Right atrium auricular region (tissue), 2 donors: ENCODE results near the gene DCP1B. TPM values are rescaled to one million over a fixed set of nuclear protein-coding genes. Genes with fewer than 3 reads are reported as not detected.

ENCODE experiments used
- DNase-seq: peaks from one replicate; pipeline ENCODE4 v3.0.0-alpha.2; 2019; ENCODE audit warnings: low spot score
- H3K27ac ChIP-seq, 2 donors: fragments of 200-600 bp; sonication (generic); 1 replicate in 1 of 2; 2 replicates in 1 of 2; pipeline ENCODE4 v1.5.1; 2016 to 2019
- H3K27me3 ChIP-seq, 2 donors: fragments of 200-600 bp; sonication (generic); one replicate each; pipeline versions ENCODE4 v1.5.1 to v1.6.0; 2017 to 2019
- H3K36me3 ChIP-seq: fragments of 200-600 bp; sonication (generic); one replicate; pipeline ENCODE4 v1.5.1; 2016
- H3K4me1 ChIP-seq, 2 donors: fragments of 200-600 bp; sonication (generic); one replicate each; pipeline versions ENCODE4 v1.5.1 to v1.6.0; 2017 to 2019
- H3K4me3 ChIP-seq, 2 donors: fragments of 200-600 bp; sonication (generic); 1 replicate in 1 of 2; 2 replicates in 1 of 2; pipeline ENCODE4 v1.5.1; 2017 to 2019; ENCODE audit warnings: mild to moderate bottlenecking in 1 of 2, moderate library complexity in 1 of 2
- H3K9me3 ChIP-seq, 2 donors: fragments of 200-600 bp; sonication (generic); one replicate each; pipeline ENCODE4 v1.5.1; 2019
- total RNA-seq, 2 donors: library from RNA; depleted of rRNA; stranded (reverse); fragments of >200 nt; gene quantifications; one replicate each; pipeline ENCODE4 v1.1.0, GENCODE V29; 2016
- TF ChIP-seq, protein P1 (sequence below), 2 donors: fragments of 200-600 bp; sonication (generic); IDR thresholded peaks; one replicate each; pipeline ENCODE4 v1.5.1; 2019; ENCODE audit warnings: antibody characterized with exemption in 2 of 2

DCP1B gene
- total RNA-seq = 1 to 10 TPM; 5.8 to 6.2 TPM

DNA sequence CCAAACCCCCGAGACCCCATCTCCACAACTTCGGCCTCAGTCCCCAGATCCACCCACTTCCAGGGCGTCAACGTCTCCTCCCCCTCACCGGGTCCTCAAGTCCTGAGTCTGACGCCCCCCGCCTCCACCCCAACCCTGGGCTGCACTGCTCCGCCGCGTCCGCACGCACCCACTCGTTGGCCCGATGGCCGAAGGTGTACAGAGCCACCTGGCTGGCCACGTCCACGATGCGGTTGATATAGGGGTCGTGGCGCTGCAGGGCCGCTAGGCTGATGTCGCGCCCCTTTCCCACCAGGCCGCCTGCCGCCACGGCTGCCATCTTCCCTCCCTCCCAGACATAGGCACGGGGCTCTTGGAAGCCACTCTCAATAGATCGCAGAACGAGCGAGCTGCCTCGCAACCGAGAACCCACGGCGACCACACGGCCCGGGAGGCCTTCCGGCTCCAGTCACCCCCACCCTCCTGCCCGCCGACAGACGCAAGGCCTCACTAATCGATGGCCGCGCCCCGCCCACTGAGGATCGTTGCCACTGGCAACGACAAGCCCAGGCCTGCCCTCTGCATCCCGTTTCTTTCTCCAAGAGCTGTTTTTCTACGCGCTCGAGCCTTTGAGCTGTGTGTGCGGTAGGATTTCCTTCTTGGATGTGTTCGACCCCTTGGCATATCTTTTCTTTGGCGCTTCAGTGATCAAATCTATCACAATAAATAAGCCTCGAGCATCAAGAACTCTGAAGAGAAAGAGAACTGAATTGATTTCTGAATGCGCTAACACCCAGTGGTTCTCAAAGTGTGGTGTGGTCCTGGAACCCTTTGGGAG, at the start of gene DCP1B:
DCP1B (minus strand) TSS at position 345 of the 817 bp plus-strand sequence; CDS start at position 319, 26 bp downstream.
- H3K9me3 ChIP-seq = no peaks in the 10 kb centered on the region
- peaks cover 0 to 20% of the 10 kb centered on the region in 2 donors for H3K4me1 ChIP-seq
- peak; percentile 96 for DNase-seq
- TF ChIP-seq, protein P1, sequence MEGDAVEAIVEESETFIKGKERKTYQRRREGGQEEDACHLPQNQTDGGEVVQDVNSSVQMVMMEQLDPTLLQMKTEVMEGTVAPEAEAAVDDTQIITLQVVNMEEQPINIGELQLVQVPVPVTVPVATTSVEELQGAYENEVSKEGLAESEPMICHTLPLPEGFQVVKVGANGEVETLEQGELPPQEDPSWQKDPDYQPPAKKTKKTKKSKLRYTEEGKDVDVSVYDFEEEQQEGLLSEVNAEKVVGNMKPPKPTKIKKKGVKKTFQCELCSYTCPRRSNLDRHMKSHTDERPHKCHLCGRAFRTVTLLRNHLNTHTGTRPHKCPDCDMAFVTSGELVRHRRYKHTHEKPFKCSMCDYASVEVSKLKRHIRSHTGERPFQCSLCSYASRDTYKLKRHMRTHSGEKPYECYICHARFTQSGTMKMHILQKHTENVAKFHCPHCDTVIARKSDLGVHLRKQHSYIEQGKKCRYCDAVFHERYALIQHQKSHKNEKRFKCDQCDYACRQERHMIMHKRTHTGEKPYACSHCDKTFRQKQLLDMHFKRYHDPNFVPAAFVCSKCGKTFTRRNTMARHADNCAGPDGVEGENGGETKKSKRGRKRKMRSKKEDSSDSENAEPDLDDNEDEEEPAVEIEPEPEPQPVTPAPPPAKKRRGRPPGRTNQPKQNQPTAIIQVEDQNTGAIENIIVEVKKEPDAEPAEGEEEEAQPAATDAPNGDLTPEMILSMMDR (IDR thresholded peaks at IDR 0.05) = peak in 1 of 2 donors; percentile 30
- no peaks in the 10 kb centered on the region for H3K27me3 ChIP-seq
- H3K27ac ChIP-seq = peak within 1 kb of the TSS; percentile 87 to 94
- H3K36me3 ChIP-seq = no peaks in the 10 kb centered on the region
- H3K4me3 ChIP-seq = peak within 1 kb of the TSS; percentile 78 to 95

DNA sequence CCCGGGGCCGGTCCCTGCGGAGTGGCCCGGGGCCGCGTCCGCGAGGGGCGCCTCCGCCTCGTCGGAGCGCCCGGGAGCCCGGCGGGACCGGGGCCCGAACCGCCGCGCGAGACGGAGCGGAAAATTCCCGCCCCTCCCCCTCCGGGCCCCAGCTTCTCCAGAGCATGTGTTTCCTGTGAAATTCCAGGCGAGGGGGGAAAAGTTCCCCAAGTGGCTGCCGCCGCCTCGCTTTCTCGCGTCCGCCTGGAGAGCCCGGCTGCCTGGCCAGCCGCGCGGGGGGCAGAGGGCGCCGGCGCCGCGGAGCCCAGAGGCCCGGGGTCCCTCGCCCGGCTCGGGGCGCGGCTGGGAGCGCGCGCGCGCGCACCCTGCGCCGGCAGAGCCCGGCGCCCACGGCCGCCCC, 49.4 kb upstream of the DCP1B start:
- DNase-seq = no peak
- Histone ChIP-seq H3K4me3 (peak overlapping the region; percentile 55 to 71), H3K27ac (peak overlapping the region; percentile 86 to 87), H3K27me3 (no peaks in the 10 kb centered on the region), H3K9me3 (no peaks in the 10 kb centered on the region), H3K36me3 (peaks cover 17% of the 10 kb centered on the region), H3K4me1 (peaks cover 0 to 33% of the 10 kb centered on the region in 2 donors)
- TF ChIP-seq, protein P1 (IDR thresholded peaks at IDR 0.05) = no peak

DNA sequence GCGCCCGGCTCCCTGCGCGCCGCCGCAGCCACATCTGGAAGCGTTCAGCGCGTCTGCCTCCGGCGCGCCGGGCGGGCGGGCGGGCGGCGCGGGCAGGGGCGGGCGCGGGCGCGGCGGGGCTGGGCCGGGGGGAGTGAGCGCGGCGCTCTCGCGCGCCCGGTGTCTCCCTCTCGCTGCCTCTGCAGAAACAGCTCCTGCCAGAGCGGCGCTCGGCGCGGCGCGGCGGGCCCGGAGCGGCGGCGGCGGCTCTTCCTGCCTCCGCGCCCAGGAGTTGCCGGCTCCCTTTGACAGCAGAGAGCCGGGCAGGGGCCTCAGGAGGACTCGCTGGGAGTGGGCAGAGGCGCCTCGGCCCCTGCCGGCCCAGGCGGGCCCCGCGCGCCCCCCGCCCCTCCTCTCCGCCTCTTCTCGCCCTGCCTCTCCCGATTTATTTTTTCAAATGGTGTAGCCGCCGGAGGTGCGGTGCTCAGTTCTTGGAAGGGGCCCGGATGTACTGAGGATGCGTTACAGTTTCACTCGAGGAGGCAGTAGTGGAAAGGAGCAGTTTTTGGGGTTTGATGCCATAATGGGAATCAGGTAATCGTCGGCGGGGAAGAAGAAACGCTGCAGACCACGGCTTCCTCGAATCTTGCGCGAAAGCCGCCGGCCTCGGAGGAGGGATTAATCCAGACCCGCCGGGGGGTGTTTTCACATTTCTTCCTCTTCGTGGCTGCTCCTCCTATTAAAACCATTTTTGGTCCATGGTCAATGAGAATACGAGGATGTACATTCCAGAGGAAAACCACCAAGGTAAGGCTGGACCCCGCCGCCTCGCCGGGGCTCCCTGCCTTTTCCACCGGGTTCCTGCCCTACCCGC, 48.8 kb upstream of the DCP1B start, which contains the start of gene CACNA1C:
CACNA1C (plus strand) TSS at position 162 of the 853 bp plus-strand sequence; CDS start at position 738, 576 bp downstream.
- peak within 1 kb of the TSS; percentile 55 to 71 for H3K4me3 ChIP-seq
- H3K27me3 ChIP-seq = no peaks in the 10 kb centered on the region

DNA sequence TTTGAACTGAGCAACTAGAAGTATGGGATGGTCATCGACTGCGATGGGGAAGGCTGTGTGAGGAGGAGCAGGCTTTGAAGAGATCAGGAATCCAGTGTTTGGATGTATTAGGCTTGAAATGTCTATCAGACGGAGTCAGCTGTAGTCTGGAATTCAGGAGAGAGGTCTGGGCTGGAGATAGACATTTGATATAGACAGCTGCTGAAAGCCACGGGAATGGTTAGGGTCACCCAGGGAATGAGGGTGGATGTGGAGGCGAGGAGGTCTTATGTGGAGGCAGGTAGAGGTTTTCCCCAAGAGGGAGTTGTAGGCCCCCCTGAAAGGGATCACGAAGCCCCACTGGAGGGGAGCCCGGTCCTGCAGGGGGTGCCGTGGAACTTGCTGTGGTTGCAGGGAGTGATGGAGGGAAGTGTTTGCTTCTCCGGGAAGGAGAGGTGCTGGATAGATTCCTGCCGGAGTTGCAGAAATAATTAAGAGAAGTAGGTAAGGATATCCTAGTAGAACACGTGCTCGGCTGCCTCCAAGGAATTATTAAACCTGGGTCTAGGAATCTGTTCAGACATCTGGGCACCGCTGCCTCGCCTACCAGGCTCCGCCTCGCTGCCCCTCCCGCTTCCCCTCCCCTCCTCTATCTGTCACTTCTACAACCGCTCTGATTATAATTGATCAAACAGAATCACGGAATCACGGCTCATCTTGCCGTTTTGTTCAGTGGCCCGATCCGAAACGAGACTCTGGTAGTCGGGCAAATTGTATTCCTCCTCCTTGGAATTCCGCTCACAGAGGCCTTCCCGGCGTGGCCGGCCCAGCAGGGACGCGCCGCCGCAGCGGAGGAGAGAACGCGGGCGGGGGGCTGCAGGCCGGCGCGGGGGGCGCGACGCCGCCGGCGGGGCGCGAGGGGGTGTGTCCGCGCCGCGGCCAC, 47.7 kb upstream of the DCP1B start:
- TF ChIP-seq, protein P1 (IDR thresholded peaks at IDR 0.05) = peak in 1 of 2 donors; percentile 3
- no peak for DNase-seq
- Histone ChIP-seq H3K4me1 (peaks cover 0 to 20% of the 10 kb centered on the region in 2 donors), H3K9me3 (no peaks in the 10 kb centered on the region), H3K27ac (peak overlapping the region; percentile 47 to 48), H3K27me3 (no peaks in the 10 kb centered on the region), H3K36me3 (peaks cover 30% of the 10 kb centered on the region), H3K4me3 (peak overlapping the region; percentile 32 to 71)

More for the DNA sequence above, 48.8 kb upstream of the DCP1B start, which contains the start of gene CACNA1C:
- peak within 1 kb of the TSS; percentile 86 to 87 for H3K27ac ChIP-seq
- DNase-seq = no peak
- H3K36me3 ChIP-seq = peaks cover 21% of the 10 kb centered on the region
- H3K4me1 ChIP-seq = peaks cover 0 to 29% of the 10 kb centered on the region in 2 donors
- TF ChIP-seq, protein P1 (IDR thresholded peaks at IDR 0.05) = peak; percentile 33 to 63
- H3K9me3 ChIP-seq = no peaks in the 10 kb centered on the region
